Endometrial microvascular endothelial cells (primary cell): ENCODE data around the gene MFN2. TPM values are rescaled to one million over a fixed set of nuclear protein-coding genes. Genes with fewer than 3 reads are reported as not detected.
"Not testable (repeated sequence)": the region's sequence is repeated elsewhere in the genome, so short reads cannot be mapped to it uniquely, and the experiment has no call there.

Source experiments
- in situ Hi-C: cut with HindIII; loops from 2 replicates; pipeline ENCODE4 v1.10.0; 2017; ENCODE audit warnings: low sequenced_read_pairs, low pct_unique_long_range_greater_than_20kb; ENCODE audit errors: inconsistent ontology term
- total RNA-seq: library from RNA; depleted of rRNA; stranded (reverse); fragments of >200 nt; gene quantifications from one replicate; pipeline ENCODE4 v1.2.3, GENCODE V29; 2015; ENCODE audit errors: inconsistent ontology term

The MFN2 gene
- total RNA-seq, 1 donor from 2014 or later, result 142 TPM

DNA sequence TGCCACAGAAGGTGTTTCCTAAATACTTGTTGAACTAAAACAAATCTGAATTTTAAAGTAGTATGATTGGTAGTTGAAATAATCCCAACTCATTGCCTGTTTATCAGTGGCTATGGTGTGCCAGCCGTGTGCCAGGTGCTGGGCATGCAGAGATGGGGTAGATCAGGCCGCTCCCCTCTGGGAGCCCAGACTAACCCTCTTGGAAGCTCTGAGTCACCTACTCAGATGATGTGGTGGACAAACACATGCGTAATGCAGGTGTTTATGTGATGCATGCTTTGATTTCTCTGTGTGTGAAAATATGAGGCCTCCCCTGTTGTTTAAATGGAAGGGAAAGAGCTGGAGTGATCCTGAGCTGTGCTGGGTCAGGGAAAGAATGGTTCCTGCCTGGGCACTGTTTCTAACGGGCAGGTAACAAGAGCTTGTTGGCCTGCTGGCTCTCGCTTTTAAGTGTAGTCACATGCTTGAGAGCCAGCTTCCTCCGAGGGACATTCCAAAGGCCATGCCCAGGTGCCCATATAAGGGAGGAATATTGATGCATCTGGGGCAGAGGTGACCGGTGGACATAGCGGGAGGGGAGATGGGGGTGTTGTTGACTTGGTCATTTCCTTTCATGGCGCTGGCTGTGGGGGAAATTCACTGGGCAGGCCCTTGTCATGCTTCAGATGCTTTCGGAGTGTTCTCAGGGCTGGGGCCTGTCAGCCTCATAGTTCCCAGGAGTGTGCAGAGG, 10.2 kb downstream of the MFN2 start:
- in situ Hi-C loops, result no loop called here

- in situ Hi-C loops, result no loop called here
Measured at GRCh38 chr1:11991969-11992676, 11.9 kb downstream of the MFN2 start.

DNA sequence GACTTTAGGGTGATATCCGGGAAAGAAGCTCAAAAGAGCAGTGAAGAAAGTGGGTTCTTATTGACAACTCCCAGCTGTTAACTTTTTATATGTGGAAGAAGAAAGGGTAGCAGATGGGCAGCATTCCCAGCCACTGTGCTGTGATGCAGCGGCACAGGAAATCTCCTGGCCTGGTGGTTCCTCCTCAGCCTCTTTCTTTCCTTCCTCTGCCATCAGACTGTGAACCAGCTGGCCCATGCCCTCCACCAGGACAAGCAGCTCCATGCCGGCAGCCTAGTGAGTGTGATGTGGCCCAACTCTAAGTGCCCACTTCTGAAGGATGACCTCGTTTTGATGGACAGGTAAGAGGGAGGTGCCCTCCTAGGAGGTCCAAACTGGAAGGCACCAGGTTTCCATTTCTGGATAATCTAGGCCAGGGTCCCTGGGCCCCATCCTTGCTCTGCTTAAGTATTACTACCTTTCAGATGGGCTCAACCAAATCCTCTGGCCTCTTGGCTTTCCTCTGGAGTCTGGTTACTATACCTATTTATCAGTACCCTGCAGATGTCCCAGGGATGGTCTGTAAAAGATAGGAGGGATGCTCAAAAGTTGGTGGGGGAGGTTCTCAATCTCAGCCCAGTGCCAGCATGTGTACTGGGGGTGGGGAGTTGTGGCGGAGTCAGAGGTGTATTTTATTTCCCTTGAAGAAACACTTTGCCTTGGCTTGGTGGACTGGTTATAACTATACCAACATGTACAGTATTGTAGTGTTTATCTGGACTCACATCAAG, 17.0 kb downstream of the MFN2 start:
- in situ Hi-C loops, result no loop called here

DNA sequence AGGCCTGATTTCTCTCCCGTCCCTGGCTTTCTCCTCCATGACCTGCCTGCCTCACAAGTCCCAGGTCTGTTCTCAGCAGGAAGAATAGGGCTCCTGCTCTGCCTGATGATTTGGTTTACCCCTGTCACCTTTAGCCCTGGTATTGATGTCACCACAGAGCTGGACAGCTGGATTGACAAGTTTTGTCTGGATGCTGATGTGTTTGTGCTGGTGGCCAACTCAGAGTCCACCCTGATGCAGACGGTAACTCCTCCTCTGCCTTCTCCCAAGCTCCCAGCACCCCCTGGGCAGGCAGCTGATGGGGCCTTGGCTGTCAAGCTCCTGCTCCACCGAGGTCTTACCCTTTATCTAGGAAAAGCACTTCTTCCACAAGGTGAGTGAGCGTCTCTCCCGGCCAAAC, 18.4 kb downstream of the MFN2 start:
- in situ Hi-C loops, result no loop called here

DNA sequence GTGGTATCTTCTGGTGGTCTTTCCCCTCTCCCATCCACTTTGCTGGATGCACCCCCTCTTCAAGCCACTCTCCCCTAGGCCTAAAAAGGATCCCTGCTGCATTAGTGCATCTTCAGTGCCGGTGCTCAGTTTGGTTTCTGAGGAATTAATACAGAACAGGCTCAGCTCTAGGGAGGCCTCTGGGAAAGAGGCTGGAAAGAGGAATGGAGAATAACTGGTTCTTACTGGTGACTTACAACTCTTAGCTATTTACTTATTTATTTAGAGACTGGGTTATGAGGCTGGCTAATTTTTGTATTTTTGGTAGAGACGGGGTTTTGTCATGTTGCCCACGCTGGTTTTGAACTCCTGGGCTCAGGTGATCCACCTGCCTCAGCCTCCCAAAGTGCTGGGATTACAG, 19.0 kb downstream of the MFN2 start:
- in situ Hi-C loops, result no loop called here

- in situ Hi-C loops, result no loop called here
Measured at GRCh38 chr1:12001249-12001917, 21.1 kb downstream of the MFN2 start.

DNA sequence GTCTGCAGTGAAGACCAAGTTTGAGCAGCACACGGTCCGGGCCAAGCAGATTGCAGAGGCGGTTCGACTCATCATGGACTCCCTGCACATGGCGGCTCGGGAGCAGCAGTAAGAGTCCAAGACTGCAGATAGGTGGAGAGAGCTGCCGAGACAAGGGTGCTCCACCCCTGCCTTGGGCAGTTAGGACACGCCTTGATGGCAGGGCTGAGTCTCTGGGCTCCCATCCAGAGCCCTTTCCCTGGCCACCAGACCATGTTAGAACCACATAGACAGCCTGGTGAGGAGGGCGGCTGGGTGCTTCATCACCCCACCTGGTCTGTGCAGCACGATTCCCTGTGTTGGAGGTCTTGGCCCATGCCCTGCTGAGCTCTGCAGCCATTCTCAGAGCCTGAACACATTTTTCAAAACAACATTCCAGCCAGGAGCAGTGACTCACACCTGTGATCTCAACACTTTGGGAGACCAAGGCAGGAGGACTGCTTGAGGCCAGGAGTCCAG, 21.8 kb downstream of the MFN2 start:
- in situ Hi-C loops, result no loop called here

GRCh38 chr1:12003762-12004161, 23.5 kb downstream of the MFN2 start:
- in situ Hi-C loops, result no loop called here

DNA sequence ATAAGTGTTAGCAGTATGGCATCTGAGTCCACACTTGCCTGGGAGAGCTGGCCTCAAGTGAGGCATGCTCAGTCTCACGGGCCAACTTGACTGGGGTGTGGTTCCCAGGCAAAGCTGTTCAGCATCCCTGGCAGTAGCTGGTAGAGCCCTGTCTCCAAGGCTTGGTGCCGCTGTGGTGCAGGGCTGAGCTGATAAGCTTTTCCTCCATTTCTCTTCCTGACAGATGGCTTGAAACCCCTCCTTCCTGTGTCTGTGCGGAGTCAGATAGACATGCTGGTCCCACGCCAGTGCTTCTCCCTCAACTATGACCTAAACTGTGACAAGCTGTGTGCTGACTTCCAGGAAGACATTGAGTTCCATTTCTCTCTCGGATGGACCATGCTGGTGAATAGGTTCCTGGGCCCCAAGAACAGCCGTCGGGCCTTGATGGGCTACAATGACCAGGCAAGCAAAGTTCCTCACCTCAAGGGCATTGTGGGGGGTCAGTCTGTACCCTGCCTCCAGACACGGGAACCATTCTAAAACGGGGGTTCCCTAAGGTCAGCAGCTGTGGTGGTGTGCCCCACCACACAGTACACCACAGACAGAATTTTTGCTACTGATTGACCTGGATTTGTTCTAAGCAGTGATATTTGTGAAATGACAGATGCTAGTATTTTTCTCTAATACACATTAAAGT, 25.4 kb downstream of the MFN2 start:
- in situ Hi-C loops, result no loop called here

- in situ Hi-C loops, result no loop called here
Measured at GRCh38 chr1:12006167-12006921, 26.1 kb downstream of the MFN2 start.

DNA sequence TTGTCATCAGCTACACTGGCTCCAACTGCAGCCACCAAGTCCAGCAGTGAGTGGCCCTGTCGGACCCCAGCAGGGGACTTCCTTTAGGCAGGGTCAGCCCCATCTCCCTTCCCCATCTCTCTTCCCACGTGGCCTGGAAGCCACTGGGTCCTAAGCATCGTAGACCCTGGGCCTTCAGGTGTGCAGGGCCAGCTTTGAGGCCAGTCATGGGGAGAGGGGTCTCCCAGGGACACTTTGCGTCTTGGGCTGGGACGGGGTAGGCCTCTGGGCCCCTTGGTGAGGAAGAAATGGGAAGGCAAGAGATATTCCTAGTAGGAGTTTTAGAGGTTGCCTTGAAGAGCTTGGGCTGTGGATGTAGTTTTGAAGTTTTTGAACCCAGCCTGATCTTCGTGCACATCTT, 27.0 kb downstream of the MFN2 start:
- in situ Hi-C loops, result no loop called here

DNA sequence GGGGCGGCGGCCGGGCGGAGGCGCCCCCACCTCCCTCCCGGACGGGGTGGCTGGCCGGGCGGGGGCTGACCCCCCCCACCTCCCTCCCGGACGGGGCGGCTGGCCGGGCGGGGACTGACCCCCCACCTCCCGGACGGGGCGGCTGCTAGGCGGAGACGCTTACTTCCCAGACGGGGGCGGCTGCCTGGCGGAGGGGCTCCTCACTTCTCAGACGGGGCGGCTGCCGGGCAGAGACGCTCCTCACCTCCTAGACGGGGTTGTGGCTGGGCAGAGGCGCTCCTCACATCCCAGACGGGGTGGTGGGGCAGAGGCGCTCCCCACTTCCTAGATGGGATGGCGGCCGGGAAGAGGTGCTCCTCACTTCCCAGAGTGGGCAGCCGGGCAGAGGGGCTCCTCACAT, 28.1 kb downstream of the MFN2 start:
- in situ Hi-C loops, result not testable (repeated sequence)

- in situ Hi-C loops, result no loop called here
Measured at GRCh38 chr1:12009318-12009947, 29.2 kb downstream of the MFN2 start.

GRCh38 chr1:12010746-12011570, 30.7 kb downstream of the MFN2 start:
- in situ Hi-C loops, result no loop called here

GRCh38 chr1:12011998-12012397, 31.8 kb downstream of the MFN2 start:
- in situ Hi-C loops, result no loop called here

- in situ Hi-C loops, result no loop called here
Measured at GRCh38 chr1:12012560-12013316, 32.5 kb downstream of the MFN2 start.
